IMR-90 (cell line): ENCODE results near the gene ZMYND11.

ENCODE experiments used
- BHLHE40 ChIP-seq: fragments of 150-350 bp; IDR thresholded peaks from 2 replicates; pipeline ENCODE4 v1.6.1; 2016; ENCODE audit warnings: mild to moderate bottlenecking, low read depth, low read length
- CEBPB ChIP-seq: IDR thresholded peaks from 2 replicates; pipeline ENCODE4 v1.6.1; 2012; ENCODE audit warnings: low read depth, low read length, improper control_type of control experiment
- CHD1 ChIP-seq: IDR thresholded peaks from 2 replicates; pipeline ENCODE4 v1.6.1; 2012; ENCODE audit warnings: low read depth, low read length, improper control_type of control experiment
- CTCF ChIP-seq: conservative IDR thresholded peaks from 2 replicates; pipeline ENCODE4 v1.5.1; 2012; ENCODE audit warnings: mild to moderate bottlenecking, low read depth, low read length, improper control_type of control experiment
- FOS ChIP-seq: fragments of 150-350 bp; IDR thresholded peaks from 2 replicates; pipeline ENCODE4 v1.6.1; 2016; ENCODE audit warnings: low read depth, low read length
- MAFK ChIP-seq: IDR thresholded peaks from 2 replicates; pipeline ENCODE4 v1.6.1; 2012; ENCODE audit warnings: low read depth, low read length, improper control_type of control experiment
- MXI1 ChIP-seq: IDR thresholded peaks from 2 replicates; pipeline ENCODE4 v1.6.1; 2012; ENCODE audit warnings: low read depth, mild to moderate bottlenecking, low read length, moderate library complexity, borderline replicate concordance
- POLR2A ChIP-seq: IDR thresholded peaks from 2 replicates; pipeline ENCODE4 v1.6.1; 2012; ENCODE audit warnings: mild to moderate bottlenecking, low read depth, low read length
- RAD21 ChIP-seq: IDR thresholded peaks from 2 replicates; pipeline ENCODE4 v1.6.1; 2012; ENCODE audit warnings: low read length, improper control_type of control experiment
- RCOR1 ChIP-seq: IDR thresholded peaks from 2 replicates; pipeline ENCODE4 v1.6.1; 2012; ENCODE audit warnings: mild to moderate bottlenecking, low read length, improper control_type of control experiment; ENCODE audit not compliant: insufficient replicate concordance
- RFX5 ChIP-seq: IDR thresholded peaks from 2 replicates; pipeline ENCODE4 v1.8.0; 2012; ENCODE audit warnings: low read depth, mild to moderate bottlenecking, low read length, moderate library complexity
- SMC3 ChIP-seq: fragments of 150-350 bp; IDR thresholded peaks from 2 replicates; pipeline ENCODE4 v1.6.1; 2016; ENCODE audit warnings: low read depth, mild to moderate bottlenecking, antibody characterized with exemption, low read length, moderate library complexity
- USF2 ChIP-seq: fragments of 150-350 bp; IDR thresholded peaks from 2 replicates; pipeline ENCODE4 v1.6.1; 2017; ENCODE audit warnings: mild to moderate bottlenecking, antibody characterized with exemption, low read length, low read depth

GRCh38 chr10:90161-90560 is 45.1 kb upstream of the ZMYND11 start:
- TF ChIP-seq CTCF (no peak), POLR2A (no peak), USF2 (no peak), CEBPB (no peak), RAD21 (no peak), RCOR1 (no peak), SMC3 (no peak), BHLHE40 (no peak), MXI1 (no peak), CHD1 (no peak), RFX5 (no peak), MAFK (no peak), FOS (no peak)
